ENCODE data around the gene BHLHA9.

GRCh38 chr17:1232331-1232730 is 37.9 kb upstream of the BHLHA9 start:
- TF ChIP-seq CTCF (IDR thresholded peaks at IDR 0.05; ENCODE audit: extremely low read depth in 1 of 2, insufficient read depth in 1 of 2, low read depth in 1 of 2, low read length in 2 of 2): no peak
- TF ChIP-seq POLR2AphosphoS5 (IDR thresholded peaks at IDR 0.05; ENCODE audit: insufficient read depth, low read depth, low read length): no peak
- TF ChIP-seq POLR2A (IDR thresholded peaks at IDR 0.05; ENCODE audit: low read depth, low read length): no peak
- TF ChIP-seq EZH2 (IDR thresholded peaks at IDR 0.05; ENCODE audit: borderline replicate concordance, low read depth, low read length, severe bottlenecking): no peak

All from endothelial cell of umbilical vein (primary cell).